Measurements from ENCODE around the gene PRR3. TPM values are rescaled to one million over a fixed set of nuclear protein-coding genes. Genes with fewer than 3 reads are reported as not detected.
"Not testable (repeated sequence)": the region's sequence is repeated elsewhere in the genome, so short reads cannot be mapped to it uniquely, and the experiment has no call there.

The PRR3 gene
- total and polyA plus RNA-seq, 2 of the 4 experiments (the other 2 are of a cell fraction), result 7.2 to 17.3 TPM

GRCh38 chr6:30517767-30518504 is 39.2 kb upstream of the PRR3 start:
- 100% methylated on average over 2 of the region's 21 CpGs; no CpG with 5 or more reads in 1 of the 2 experiments for WGBS, 2 experiments (ENCODE audit: extremely low coverage in 2 of 2, insufficient read length in 1 of 2)
- POLR2A ChIA-PET (ENCODE audit: unreplicated experiment); dilution Hi-C loops (cut with HindIII; ENCODE audit: low sequenced_read_pairs, unreplicated experiment): not testable (repeated sequence)

GRCh38 chr6:30518505-30519145 is 38.5 kb upstream of the PRR3 start:
- H3K79me1 ChIP-seq (ENCODE audit: low read depth in 1 of 2, low read length in 2 of 2); H2BK5ac ChIP-seq (ENCODE audit: low read depth, low read length, poor library complexity, severe bottlenecking); H2AK9ac ChIP-seq (replicated peaks; ENCODE audit: low read depth, low read length, poor library complexity); H4K5ac ChIP-seq (ENCODE audit: low read depth, low read length); H3K4me2 ChIP-seq (ENCODE audit: low read depth, low read length); H3K56ac ChIP-seq (ENCODE audit: extremely low read depth, insufficient read depth, low read length); BruUV-seq (replicated peaks); H4K8ac ChIP-seq (ENCODE audit: low read depth in 2 of 2, low read length in 2 of 2); H3K14ac ChIP-seq (replicated peaks; ENCODE audit: low read depth, low read length); H3K9me3 ChIP-seq (ENCODE audit: control insufficient read depth, insufficient read depth, low read length); H3K27me3 ChIP-seq (ENCODE audit: control insufficient read depth, insufficient read depth, low read length); intact Hi-C loops (cut with micrococcal nuclease); POLR2A ChIA-PET (ENCODE audit: unreplicated experiment); H2BK15ac ChIP-seq (ENCODE audit: low read depth, low read length); H2BK20ac ChIP-seq (ENCODE audit: low read depth, low read length); H2AFZ ChIP-seq (replicated peaks; ENCODE audit: low read length, poor library complexity); H3K23ac ChIP-seq (ENCODE audit: low read depth, low read length); H3K9ac ChIP-seq (ENCODE audit: low read depth, low read length); ATAC-seq (ENCODE audit: low read depth); dilution Hi-C loops (cut with HindIII; ENCODE audit: low sequenced_read_pairs, unreplicated experiment); H3K4ac ChIP-seq (ENCODE audit: low read depth, low read length); CTCF ChIA-PET; H3K18ac ChIP-seq (ENCODE audit: low read depth, low read length); H3K9me1 ChIP-seq (ENCODE audit: insufficient read depth, low read length); H3K36me3 ChIP-seq (ENCODE audit: control insufficient read depth, insufficient read depth, low read length); H3K4me3 ChIP-seq (ENCODE audit: insufficient read depth, low read depth, low read length); DNase-seq; H4K91ac ChIP-seq (ENCODE audit: insufficient read depth, low read depth, low read length); H4K20me1 ChIP-seq (ENCODE audit: insufficient read depth, low read length); in situ Hi-C loops (cut with MboI; ENCODE audit: low sequenced_read_pairs); H3K27ac ChIP-seq (ENCODE audit: insufficient read depth, low read length): not testable (repeated sequence)
- Histone ChIP-seq H2AK5ac (ENCODE audit: low read depth, low read length) (peak overlapping the region; percentile 33; the same call in 1 of the 2 replicates), H3K4me1 (ENCODE audit: control insufficient read depth, insufficient read depth, low read length) (peaks cover 11% of the 10 kb centered on the region), H2BK120ac (ENCODE audit: low read depth, low read length) (0 out of 2 replicates have a peak overlapping the region, but pooled peaks have one; percentile 3)
- WGBS, 2 experiments (ENCODE audit: extremely low coverage in 2 of 2, insufficient read length in 1 of 2), result no CpG with 5 or more reads among the region's 19 CpGs

More at GRCh38 chr6:30517767-30518504, 39.2 kb upstream of the PRR3 start:
- H3K14ac ChIP-seq (replicated peaks; ENCODE audit: low read depth, low read length); H3K27ac ChIP-seq (ENCODE audit: insufficient read depth, low read length); H4K20me1 ChIP-seq (ENCODE audit: insufficient read depth, low read length); intact Hi-C loops (cut with micrococcal nuclease); H4K5ac ChIP-seq (ENCODE audit: low read depth, low read length); H3K9me1 ChIP-seq (ENCODE audit: insufficient read depth, low read length); H3K36me3 ChIP-seq (ENCODE audit: control insufficient read depth, insufficient read depth, low read length); CTCF ChIA-PET; H3K9me3 ChIP-seq (ENCODE audit: control insufficient read depth, insufficient read depth, low read length); H2BK120ac ChIP-seq (ENCODE audit: low read depth, low read length); H3K4ac ChIP-seq (ENCODE audit: low read depth, low read length); H3K79me1 ChIP-seq (ENCODE audit: low read depth in 1 of 2, low read length in 2 of 2); H2AFZ ChIP-seq (replicated peaks; ENCODE audit: low read length, poor library complexity); H4K91ac ChIP-seq (ENCODE audit: insufficient read depth, low read depth, low read length); BruUV-seq (replicated peaks); H4K8ac ChIP-seq (ENCODE audit: low read depth in 2 of 2, low read length in 2 of 2); in situ Hi-C loops (cut with MboI; ENCODE audit: low sequenced_read_pairs); H3K56ac ChIP-seq (ENCODE audit: extremely low read depth, insufficient read depth, low read length); ATAC-seq (ENCODE audit: low read depth); H2BK5ac ChIP-seq (ENCODE audit: low read depth, low read length, poor library complexity, severe bottlenecking); H2AK9ac ChIP-seq (replicated peaks; ENCODE audit: low read depth, low read length, poor library complexity); H3K23ac ChIP-seq (ENCODE audit: low read depth, low read length); H3K4me3 ChIP-seq (ENCODE audit: insufficient read depth, low read depth, low read length); H2BK20ac ChIP-seq (ENCODE audit: low read depth, low read length); H3K18ac ChIP-seq (ENCODE audit: low read depth, low read length); H2AK5ac ChIP-seq (ENCODE audit: low read depth, low read length); DNase-seq; H3K27me3 ChIP-seq (ENCODE audit: control insufficient read depth, insufficient read depth, low read length); H3K4me2 ChIP-seq (ENCODE audit: low read depth, low read length); H3K9ac ChIP-seq (ENCODE audit: low read depth, low read length); H2BK15ac ChIP-seq (ENCODE audit: low read depth, low read length): not testable (repeated sequence)
- peaks cover 11% of the 10 kb centered on the region for H3K4me1 ChIP-seq (ENCODE audit: control insufficient read depth, insufficient read depth, low read length)
